Mesothelial cell of epicardium (in vitro differentiated cells): ENCODE data around the gene CFL1. TPM values are rescaled to one million over a fixed set of nuclear protein-coding genes. Genes with fewer than 3 reads are reported as not detected.

ENCODE experiments used
- DNase-seq, 2 experiments: peaks; one replicate each; pipeline ENCODE4 v3.0.0; 2021; ENCODE audit warnings: low spot score in 2 of 2; ENCODE audit not compliant: unreplicated experiment in 2 of 2
- H3K27ac Mint-ChIP-seq: 2 replicates; pipeline ENCODE4 v1.8.0; 2021; ENCODE audit warnings: mixed read lengths
- H3K27me3 Mint-ChIP-seq: 2 replicates; pipeline ENCODE4 v1.8.0; 2021; ENCODE audit warnings: low read depth, mixed read lengths
- H3K36me3 Mint-ChIP-seq: 2 replicates; pipeline ENCODE4 v1.8.0; 2021; ENCODE audit warnings: mixed read lengths
- H3K4me1 Mint-ChIP-seq: 2 replicates; pipeline ENCODE4 v1.8.0; 2021; ENCODE audit warnings: mixed read lengths
- H3K4me3 Mint-ChIP-seq: 2 replicates; pipeline ENCODE4 v1.8.0; 2021; ENCODE audit warnings: mild to moderate bottlenecking, moderate library complexity, mixed read lengths
- H3K9me3 Mint-ChIP-seq: 2 replicates; pipeline ENCODE4 v1.8.0; 2021; ENCODE audit warnings: mixed read lengths
- CTCF ChIP-seq: fragments of 200-600 bp; sonication (generic); IDR thresholded peaks from one replicate; pipeline ENCODE4 v1.5.0; 2021; ENCODE audit warnings: antibody characterized with exemption; ENCODE audit not compliant: unreplicated experiment
- total RNA-seq: library from RNA; stranded (reverse); gene quantifications from 3 replicates; pipeline ENCODE4 v1.2.1, GENCODE V29; 2021

Gene CFL1
- total RNA-seq, 1 donor from 2014 or later = 736 TPM

GRCh38 chr11:65858681-65859087 lies 704 bp upstream of the CFL1 start:
- no peak for TF ChIP-seq CTCF
- Mint-ChIP-seq H3K4me1 (peaks cover 41% of the 10 kb centered on the region), H3K27me3 (no peaks in the 10 kb centered on the region), H3K27ac (peak overlapping the region; percentile 100), H3K9me3 (no peaks in the 10 kb centered on the region), H3K36me3 (peaks cover 26% of the 10 kb centered on the region), H3K4me3 (peak overlapping the region; percentile 88)
- no peak for DNase-seq

GRCh38 chr11:65857500-65857852 lies 504 bp downstream of the CFL1 start:
- Mint-ChIP-seq H3K36me3 (peaks cover 28% of the 10 kb centered on the region), H3K27me3 (no peaks in the 10 kb centered on the region), H3K27ac (no peak overlapping the region), H3K9me3 (no peaks in the 10 kb centered on the region), H3K4me1 (peaks cover 37% of the 10 kb centered on the region), H3K4me3 (peak overlapping the region; percentile 79)
- DNase-seq = peak in 1 of 2 experiments; percentile 64
- TF ChIP-seq CTCF = no peak

- peaks cover 31% of the 10 kb centered on the region for H3K36me3 Mint-ChIP-seq
- H3K4me1 Mint-ChIP-seq = peaks cover 36% of the 10 kb centered on the region
- peak overlapping the region; percentile 79 for H3K4me3 Mint-ChIP-seq
- H3K27ac Mint-ChIP-seq = peak overlapping the region; percentile 81
- no peak for TF ChIP-seq CTCF
- peak in 1 of 2 experiments; percentile 77 for DNase-seq
- H3K9me3 Mint-ChIP-seq = no peaks in the 10 kb centered on the region
- no peaks in the 10 kb centered on the region for H3K27me3 Mint-ChIP-seq
These were observed 1.1 kb downstream of the CFL1 start for GRCh38 chr11:65856689-65857499.

- Mint-ChIP-seq H3K9me3 (no peaks in the 10 kb centered on the region), H3K27ac (peak overlapping the region; percentile 81), H3K36me3 (peaks cover 38% of the 10 kb centered on the region), H3K4me1 (peaks cover 30% of the 10 kb centered on the region), H3K27me3 (no peaks in the 10 kb centered on the region), H3K4me3 (peak overlapping the region; percentile 79)
- DNase-seq = no peak
- TF ChIP-seq CTCF = no peak
These were observed 2.0 kb downstream of the CFL1 start for GRCh38 chr11:65855927-65856363.

GRCh38 chr11:65854852-65855837 lies 2.8 kb downstream of the CFL1 start:
- Mint-ChIP-seq H3K9me3 (no peaks in the 10 kb centered on the region), H3K4me1 (peaks cover 28% of the 10 kb centered on the region), H3K4me3 (peak overlapping the region; percentile 79), H3K27ac (peak overlapping the region; percentile 50), H3K27me3 (no peaks in the 10 kb centered on the region), H3K36me3 (peaks cover 38% of the 10 kb centered on the region)
- no peak for TF ChIP-seq CTCF
- DNase-seq = peak in 1 of 2 experiments; percentile 34
